ENCODE results near the gene SESN2. TPM values are rescaled to one million over a fixed set of nuclear protein-coding genes. Genes with fewer than 3 reads are reported as not detected.

Gene SESN2
- total and polyA plus RNA-seq, 4 donors, result 5.5 to 13.0 (median 10.7) TPM

DNA sequence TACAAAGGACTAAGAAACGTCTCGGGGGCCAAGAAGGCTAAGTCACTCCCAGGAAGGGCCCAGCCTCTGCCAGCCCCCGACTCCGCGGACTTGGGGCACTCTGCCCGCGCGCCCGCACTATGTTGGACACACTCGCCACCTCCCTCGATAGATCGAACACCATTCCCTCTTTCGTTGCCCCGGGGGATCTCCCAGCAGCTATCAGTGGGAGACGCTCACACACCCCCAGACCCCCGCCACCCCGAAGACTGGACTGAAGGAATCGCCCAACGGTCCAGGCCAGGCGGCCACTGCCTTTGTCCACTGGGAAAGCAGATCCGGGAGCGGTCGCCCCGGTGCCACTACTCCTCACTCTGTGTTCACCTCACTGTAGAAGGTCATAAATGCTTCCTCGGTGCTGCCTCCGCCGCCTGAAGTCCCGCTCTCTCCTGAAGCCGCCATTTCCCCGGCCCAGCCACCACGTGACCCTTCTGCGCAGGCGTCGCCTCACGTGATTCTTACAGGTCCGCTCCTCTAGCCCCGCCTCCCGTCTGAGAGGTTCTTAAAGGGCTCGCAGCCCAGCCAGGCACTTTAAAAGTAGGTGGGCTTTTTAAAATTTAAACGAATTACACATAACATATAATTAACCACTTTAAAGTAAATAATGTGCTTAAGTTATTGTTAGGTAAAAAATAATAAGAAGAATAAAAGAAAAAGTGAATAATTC, 26.6 kb upstream of the SESN2 start, which contains the start of gene DNAJC8:
Gene DNAJC8 (minus strand): TSS at position 472 of the 706 bp plus-strand sequence. CDS start 31 bp downstream, at position 441.
- peak within 1 kb of the TSS; percentile 91 to 98 (median 93) for H3K4me3 ChIP-seq (ENCODE audit: low read depth in 1 of 3, low read length in 3 of 3)
- H3K4me1 ChIP-seq (ENCODE audit: control insufficient read depth in 4 of 4, insufficient read depth in 4 of 4, low read length in 3 of 4), result peaks cover 6 to 28% (median 23%) of the 10 kb centered on the region in 4 donors
- H3K9ac ChIP-seq (ENCODE audit: low read depth in 1 of 2, low read length in 2 of 2), result peak within 1 kb of the TSS; percentile 80 to 98
- H3K27ac ChIP-seq (ENCODE audit: low read depth in 1 of 2, low read length in 2 of 2), result peak within 1 kb of the TSS; percentile 71 to 72
- no peak for TF ChIP-seq HNF4A (conservative IDR thresholded peaks at IDR 0.05)
- peak; percentile 99 for TF ChIP-seq YY1 (IDR thresholded peaks at IDR 0.05)
- peak in 1 of 2 donors; percentile 36 for TF ChIP-seq EGR1 (IDR thresholded peaks at IDR 0.05; ENCODE audit: low read depth in 2 of 2)
- peak in 1 of 2 donors; percentile 11 for TF ChIP-seq RAD21 (IDR thresholded peaks at IDR 0.05)
- TF ChIP-seq RXRA (IDR thresholded peaks at IDR 0.05), result no peak
- peak in 1 of 2 donors; percentile 67 for TF ChIP-seq GABPA (IDR thresholded peaks at IDR 0.05 in 1 of 2, conservative IDR thresholded peaks at IDR 0.05 in 1 of 2)
- TF ChIP-seq ATF3 (IDR thresholded peaks at IDR 0.05), result peak; percentile 15
- no peak for TF ChIP-seq FOXA2 (IDR thresholded peaks at IDR 0.05)
- TF ChIP-seq, protein P1, sequence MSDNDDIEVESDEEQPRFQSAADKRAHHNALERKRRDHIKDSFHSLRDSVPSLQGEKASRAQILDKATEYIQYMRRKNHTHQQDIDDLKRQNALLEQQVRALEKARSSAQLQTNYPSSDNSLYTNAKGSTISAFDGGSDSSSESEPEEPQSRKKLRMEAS (IDR thresholded peaks at IDR 0.05), result peak; percentile 82
- H3K9me3 ChIP-seq (ENCODE audit: control insufficient read depth in 4 of 4, low read length in 3 of 4), result no peaks in the 10 kb centered on the region
- peaks cover 0 to 8% (median 6%) of the 10 kb centered on the region in 4 donors for H3K36me3 ChIP-seq (ENCODE audit: control insufficient read depth in 4 of 4, insufficient read depth in 3 of 4, low read depth in 1 of 4, low read length in 3 of 4)
- WGBS, result under 1% methylated on average over 40 of the region's 40 CpGs
- H3K27me3 ChIP-seq (ENCODE audit: control insufficient read depth in 4 of 4, insufficient read depth in 4 of 4, low read length in 3 of 4), result no peaks in the 10 kb centered on the region
- DNase-seq (ENCODE audit: low spot score), result peak; percentile 94

- TF ChIP-seq RXRA (IDR thresholded peaks at IDR 0.05) (no peak), EGR1 (IDR thresholded peaks at IDR 0.05; ENCODE audit: low read depth in 2 of 2) (no peak), YY1 (IDR thresholded peaks at IDR 0.05) (no peak), FOXA1 (IDR thresholded peaks at IDR 0.05) (no peak), JUND (IDR thresholded peaks at IDR 0.05) (no peak), FOXA2 (IDR thresholded peaks at IDR 0.05) (no peak), ATF3 (IDR thresholded peaks at IDR 0.05) (no peak), ZBTB33 (IDR thresholded peaks at IDR 0.05) (no peak), SP1 (IDR thresholded peaks at IDR 0.05) (no peak)
- TF ChIP-seq, protein P2, sequence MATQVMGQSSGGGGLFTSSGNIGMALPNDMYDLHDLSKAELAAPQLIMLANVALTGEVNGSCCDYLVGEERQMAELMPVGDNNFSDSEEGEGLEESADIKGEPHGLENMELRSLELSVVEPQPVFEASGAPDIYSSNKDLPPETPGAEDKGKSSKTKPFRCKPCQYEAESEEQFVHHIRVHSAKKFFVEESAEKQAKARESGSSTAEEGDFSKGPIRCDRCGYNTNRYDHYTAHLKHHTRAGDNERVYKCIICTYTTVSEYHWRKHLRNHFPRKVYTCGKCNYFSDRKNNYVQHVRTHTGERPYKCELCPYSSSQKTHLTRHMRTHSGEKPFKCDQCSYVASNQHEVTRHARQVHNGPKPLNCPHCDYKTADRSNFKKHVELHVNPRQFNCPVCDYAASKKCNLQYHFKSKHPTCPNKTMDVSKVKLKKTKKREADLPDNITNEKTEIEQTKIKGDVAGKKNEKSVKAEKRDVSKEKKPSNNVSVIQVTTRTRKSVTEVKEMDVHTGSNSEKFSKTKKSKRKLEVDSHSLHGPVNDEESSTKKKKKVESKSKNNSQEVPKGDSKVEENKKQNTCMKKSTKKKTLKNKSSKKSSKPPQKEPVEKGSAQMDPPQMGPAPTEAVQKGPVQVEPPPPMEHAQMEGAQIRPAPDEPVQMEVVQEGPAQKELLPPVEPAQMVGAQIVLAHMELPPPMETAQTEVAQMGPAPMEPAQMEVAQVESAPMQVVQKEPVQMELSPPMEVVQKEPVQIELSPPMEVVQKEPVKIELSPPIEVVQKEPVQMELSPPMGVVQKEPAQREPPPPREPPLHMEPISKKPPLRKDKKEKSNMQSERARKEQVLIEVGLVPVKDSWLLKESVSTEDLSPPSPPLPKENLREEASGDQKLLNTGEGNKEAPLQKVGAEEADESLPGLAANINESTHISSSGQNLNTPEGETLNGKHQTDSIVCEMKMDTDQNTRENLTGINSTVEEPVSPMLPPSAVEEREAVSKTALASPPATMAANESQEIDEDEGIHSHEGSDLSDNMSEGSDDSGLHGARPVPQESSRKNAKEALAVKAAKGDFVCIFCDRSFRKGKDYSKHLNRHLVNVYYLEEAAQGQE (IDR thresholded peaks at IDR 0.05), result no peak
- TF ChIP-seq, protein P1 (IDR thresholded peaks at IDR 0.05), result no peak
- H3K9ac ChIP-seq (ENCODE audit: low read depth in 1 of 2, low read length in 2 of 2), result no peak overlapping the region
- peaks cover 6 to 32% (median 24%) of the 10 kb centered on the region in 4 donors for H3K4me1 ChIP-seq (ENCODE audit: control insufficient read depth in 4 of 4, insufficient read depth in 4 of 4, low read length in 3 of 4)
- H3K9me3 ChIP-seq (ENCODE audit: control insufficient read depth in 4 of 4, low read length in 3 of 4), result no peaks in the 10 kb centered on the region
- 67% methylated on average over 14 of the region's 14 CpGs for WGBS
- peak overlapping the region in 1 of 2 donors; percentile 72 for H3K27ac ChIP-seq (ENCODE audit: low read depth in 1 of 2, low read length in 2 of 2)
- H3K36me3 ChIP-seq (ENCODE audit: control insufficient read depth in 4 of 4, insufficient read depth in 3 of 4, low read depth in 1 of 4, low read length in 3 of 4), result peaks cover 0 to 8% (median 6%) of the 10 kb centered on the region in 4 donors
- no peak for DNase-seq (ENCODE audit: low spot score)
- no peak overlapping the region for H3K4me3 ChIP-seq (ENCODE audit: low read depth in 1 of 3, low read length in 3 of 3)
- H3K27me3 ChIP-seq (ENCODE audit: control insufficient read depth in 4 of 4, insufficient read depth in 4 of 4, low read length in 3 of 4), result no peaks in the 10 kb centered on the region
Measured at GRCh38 chr1:28233264-28233606, 26.1 kb upstream of the SESN2 start.

All from liver (tissue), 9 donors.